Astrocyte of the cerebellum (primary cell): ENCODE results near the gene FGF2.

Experiments
- DNase-seq: peaks from one replicate; pipeline ENCODE4 v3.0.0-alpha.2; 2011; ENCODE audit warnings: low read depth
- H3K4me3 ChIP-seq: 2 replicates; pipeline ENCODE4 v1.5.1; 2011; ENCODE audit warnings: mild to moderate bottlenecking, low read depth, low read length, moderate library complexity
- in situ Hi-C: cut with HindIII; loops from 2 replicates; pipeline ENCODE4 v1.10.0; 2017; ENCODE audit warnings: low sequenced_read_pairs
- TF ChIP-seq, protein P1 (sequence below): IDR thresholded peaks from 2 replicates; pipeline ENCODE4 v1.5.1; 2012; ENCODE audit warnings: low read length, low read depth, moderate library complexity, mild to moderate bottlenecking; ENCODE audit errors: missing control alignments

Gene FGF2

DNA sequence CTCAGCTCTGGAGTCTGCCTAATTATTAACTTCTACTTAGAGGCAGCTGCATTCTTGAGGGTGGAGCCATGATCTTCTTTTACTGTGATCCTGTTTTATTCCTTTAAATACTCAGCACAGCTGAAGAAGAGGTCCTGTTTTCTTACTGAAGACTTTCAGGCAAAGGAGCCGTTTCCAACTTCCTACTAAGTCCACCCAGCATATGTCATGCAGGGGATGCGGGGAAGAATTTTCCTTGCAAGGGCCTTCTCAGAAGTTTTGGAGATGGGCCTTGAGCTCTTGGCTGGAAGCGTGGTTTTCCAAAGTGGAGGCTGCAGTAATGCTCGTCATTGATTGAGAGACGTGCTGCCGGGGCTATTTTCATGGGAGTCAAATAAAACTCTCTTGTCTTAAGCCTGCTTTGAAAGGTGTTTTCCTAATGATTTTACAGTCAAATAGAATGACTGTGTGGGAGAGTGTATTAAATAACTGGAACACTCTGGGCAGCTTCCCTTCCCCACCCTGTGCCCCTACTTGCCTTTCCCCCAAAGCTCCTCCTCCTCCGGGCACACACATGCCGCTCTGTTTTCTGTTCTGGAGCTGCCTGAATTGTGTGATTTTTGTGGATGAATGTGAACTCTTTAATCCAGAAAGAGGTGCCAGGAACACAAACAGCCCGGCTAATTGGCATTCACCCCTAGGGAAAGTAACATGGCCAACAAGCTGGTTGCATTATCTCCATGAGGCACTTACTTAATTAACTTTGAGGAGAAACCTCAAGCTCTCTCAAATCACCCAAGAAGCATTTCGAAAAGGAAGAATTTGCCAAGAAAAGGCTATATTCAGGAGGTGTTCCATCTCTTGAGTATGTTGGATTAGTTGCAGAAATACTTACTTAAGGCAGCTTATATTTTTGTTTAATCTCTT lies 28.1 kb downstream of the FGF2 start:
- in situ Hi-C loops = no loop called here
- TF ChIP-seq, protein P1, sequence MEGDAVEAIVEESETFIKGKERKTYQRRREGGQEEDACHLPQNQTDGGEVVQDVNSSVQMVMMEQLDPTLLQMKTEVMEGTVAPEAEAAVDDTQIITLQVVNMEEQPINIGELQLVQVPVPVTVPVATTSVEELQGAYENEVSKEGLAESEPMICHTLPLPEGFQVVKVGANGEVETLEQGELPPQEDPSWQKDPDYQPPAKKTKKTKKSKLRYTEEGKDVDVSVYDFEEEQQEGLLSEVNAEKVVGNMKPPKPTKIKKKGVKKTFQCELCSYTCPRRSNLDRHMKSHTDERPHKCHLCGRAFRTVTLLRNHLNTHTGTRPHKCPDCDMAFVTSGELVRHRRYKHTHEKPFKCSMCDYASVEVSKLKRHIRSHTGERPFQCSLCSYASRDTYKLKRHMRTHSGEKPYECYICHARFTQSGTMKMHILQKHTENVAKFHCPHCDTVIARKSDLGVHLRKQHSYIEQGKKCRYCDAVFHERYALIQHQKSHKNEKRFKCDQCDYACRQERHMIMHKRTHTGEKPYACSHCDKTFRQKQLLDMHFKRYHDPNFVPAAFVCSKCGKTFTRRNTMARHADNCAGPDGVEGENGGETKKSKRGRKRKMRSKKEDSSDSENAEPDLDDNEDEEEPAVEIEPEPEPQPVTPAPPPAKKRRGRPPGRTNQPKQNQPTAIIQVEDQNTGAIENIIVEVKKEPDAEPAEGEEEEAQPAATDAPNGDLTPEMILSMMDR = no peak
- peak overlapping the region; percentile 2 for H3K4me3 ChIP-seq
- DNase-seq = no peak

DNA sequence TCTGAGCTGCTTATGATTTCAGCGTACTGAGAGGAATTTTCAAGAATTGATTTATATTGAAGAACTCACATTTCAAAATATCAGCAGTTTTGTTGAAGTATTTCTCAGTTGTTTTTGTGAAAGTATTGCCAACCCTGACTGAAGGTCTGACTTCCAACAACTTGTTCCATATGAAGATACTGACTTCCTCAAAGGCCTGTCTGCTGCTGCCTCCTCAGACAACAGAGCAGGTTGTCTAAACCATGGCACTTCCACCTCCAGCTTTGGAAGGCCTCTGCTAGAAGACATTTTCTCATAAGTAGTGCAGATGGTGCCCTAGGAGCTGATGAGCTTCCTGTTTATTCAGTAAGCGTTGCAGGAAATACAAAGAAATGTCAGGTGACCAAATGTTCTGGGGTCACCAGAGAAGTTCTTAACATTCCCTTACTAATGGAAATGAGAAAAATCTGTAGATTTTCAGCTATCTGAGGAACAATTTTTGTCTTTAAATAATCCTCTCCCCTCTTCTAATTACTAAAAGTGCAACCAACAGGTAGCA lies 28.8 kb downstream of the FGF2 start:
- in situ Hi-C loops = no loop called here
- TF ChIP-seq, protein P1 = no peak
- no peak overlapping the region for H3K4me3 ChIP-seq
- no peak for DNase-seq

DNA sequence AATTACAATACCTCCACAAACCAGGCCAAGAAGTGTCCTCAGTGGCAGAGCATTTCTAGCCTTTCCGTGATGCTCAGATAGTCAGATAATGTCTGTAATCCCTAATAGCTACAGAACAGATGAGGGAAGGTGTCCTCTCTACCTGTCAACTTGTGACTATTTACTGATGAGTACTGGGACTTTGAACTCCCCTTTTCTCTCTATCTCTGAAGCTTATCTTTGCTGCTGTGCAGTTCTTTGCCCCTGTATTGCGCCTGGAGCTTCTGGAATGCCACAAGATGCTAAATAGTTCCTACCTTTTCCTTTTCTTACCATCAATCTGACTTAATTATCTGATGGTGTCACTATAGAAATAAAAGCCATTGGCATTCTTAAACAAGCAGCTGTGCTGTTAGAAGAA lies 30.5 kb downstream of the FGF2 start:
- no peak for DNase-seq
- TF ChIP-seq, protein P1 = no peak
- in situ Hi-C loops = no loop called here
- no peak overlapping the region for H3K4me3 ChIP-seq

DNA sequence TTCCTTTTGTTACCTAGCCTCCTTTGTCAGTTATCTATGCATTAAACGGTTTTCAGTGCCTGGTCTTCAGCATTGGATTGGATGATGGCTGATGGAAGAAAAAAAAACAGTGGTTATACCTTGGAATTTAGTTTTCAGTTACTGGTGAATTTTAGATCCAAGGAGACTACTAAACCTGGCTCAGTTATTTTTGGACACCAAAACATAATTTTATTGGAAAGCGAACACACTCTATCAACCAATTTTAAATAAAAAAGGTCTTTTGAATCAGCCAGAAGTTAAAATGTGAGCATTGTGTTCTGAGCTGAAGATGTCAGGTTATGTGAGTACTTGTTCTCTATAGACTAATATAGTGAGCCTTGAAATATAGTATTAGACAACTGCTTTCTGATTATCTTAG lies 32.1 kb downstream of the FGF2 start:
- in situ Hi-C loops = no loop called here
- no peak overlapping the region for H3K4me3 ChIP-seq
- DNase-seq = no peak
- TF ChIP-seq, protein P1 = no peak

DNA sequence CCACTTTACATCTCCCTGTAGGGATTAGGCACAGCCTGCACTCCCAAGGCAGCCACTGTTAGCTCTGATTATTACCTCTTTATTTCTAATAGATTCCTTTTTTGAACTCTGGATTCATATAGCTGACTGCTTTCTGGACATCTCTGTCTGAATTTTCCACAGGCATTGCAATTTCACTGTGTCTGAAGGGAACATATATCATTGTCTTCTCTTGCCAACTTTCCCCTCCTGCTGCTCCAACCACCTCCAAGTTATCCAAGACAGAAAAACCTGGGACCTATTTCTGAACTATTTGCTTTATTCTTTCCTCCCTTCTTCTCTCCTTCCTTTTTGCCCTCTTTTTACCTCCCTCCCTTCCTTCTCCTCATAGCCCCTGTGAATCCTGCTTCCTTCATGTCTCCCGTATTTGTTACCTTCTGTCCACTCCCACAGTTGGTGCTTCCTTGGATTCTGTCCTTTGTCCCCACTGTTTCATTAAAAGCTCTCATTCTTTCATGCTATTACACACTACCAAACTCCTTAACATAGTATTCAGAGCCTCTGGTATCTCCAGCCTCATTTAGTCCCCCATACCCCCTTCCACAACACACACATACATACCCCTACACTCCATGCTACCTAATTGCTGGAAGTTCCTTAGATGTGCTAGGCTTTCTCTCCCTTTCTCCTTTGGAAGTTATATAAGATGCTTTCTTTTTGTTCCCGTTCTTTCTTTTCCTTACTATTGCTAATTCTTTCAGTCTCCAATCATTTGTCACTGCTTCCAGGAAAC lies 34.7 kb downstream of the FGF2 start:
- in situ Hi-C loops = no loop called here
- TF ChIP-seq, protein P1 = no peak
- no peak overlapping the region for H3K4me3 ChIP-seq
- no peak for DNase-seq

DNA sequence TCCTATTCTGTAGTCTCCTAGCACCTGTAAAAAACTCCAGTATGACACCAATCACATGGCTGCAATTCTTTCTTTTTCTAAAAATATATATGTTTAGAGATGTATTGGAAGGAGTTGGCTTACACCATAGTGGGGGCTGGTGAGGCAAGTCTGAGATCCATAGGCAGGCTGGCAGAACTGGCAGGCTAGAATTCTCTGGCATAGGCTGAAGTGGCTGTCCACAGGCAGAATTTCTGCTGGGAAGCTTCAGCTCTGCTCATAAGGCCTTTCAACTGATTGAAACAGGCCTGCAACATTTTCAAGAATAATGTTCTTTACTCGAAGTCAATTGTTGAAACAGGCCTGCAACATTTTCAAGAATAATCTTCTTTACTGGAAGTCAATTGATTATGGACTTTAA lies 37.0 kb downstream of the FGF2 start:
- H3K4me3 ChIP-seq = no peak overlapping the region
- in situ Hi-C loops = no loop called here
- no peak for DNase-seq
- TF ChIP-seq, protein P1 = no peak
